GM21367 (cell line): ENCODE results near the gene LGR5.

Experiments used
- ATAC-seq: cut with Tn5 transposase; IDR thresholded peaks from one replicate; pipeline ENCODE4 v1.9.1; 2021; ENCODE audit not compliant: unreplicated experiment

LGR5 gene

DNA sequence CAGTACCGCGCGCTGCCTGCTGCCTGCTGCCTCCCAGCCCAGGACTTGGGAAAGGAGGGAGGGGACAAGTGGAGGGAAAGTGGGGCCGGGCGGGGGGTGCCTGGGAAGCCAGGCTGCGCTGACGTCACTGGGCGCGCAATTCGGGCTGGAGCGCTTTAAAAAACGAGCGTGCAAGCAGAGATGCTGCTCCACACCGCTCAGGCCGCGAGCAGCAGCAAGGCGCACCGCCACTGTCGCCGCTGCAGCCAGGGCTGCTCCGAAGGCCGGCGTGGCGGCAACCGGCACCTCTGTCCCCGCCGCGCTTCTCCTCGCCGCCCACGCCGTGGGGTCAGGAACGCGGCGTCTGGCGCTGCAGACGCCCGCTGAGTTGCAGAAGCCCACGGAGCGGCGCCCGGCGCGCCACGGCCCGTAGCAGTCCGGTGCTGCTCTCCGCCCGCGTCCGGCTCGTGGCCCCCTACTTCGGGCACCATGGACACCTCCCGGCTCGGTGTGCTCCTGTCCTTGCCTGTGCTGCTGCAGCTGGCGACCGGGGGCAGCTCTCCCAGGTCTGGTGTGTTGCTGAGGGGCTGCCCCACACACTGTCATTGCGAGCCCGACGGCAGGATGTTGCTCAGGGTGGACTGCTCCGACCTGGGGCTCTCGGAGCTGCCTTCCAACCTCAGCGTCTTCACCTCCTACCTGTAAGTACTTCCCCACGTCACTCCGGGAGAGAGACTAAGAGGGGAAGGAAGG lies at the start of gene LGR5:
TSS of gene LGR5 (plus strand) at position 186 of the 732 bp plus-strand sequence. CDS start at position 469, 283 bp downstream.
- no peak for ATAC-seq

- ATAC-seq = peak; percentile 96
Measured at GRCh38 chr12:71392521-71393145, 47.0 kb upstream of the LGR5 start.

DNA sequence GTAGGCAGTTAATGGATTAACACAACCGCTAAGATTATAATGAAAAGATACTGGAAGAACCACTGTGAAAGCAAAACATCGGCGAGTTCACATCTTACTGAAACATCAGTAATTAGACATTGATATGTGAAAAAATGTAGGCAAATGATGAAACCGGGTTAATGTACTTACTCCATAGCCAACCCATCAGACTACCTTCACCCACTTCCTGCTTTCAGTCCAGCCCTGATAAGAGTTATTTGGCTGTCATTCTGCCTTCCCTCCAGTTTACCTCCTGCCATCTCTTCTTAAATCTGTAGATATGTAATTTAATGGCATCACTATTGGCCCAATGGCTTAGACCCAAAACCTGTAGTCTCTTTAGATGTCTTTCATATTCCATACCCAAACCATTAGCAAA lies 46.0 kb upstream of the LGR5 start:
- no peak for ATAC-seq

GRCh38 chr12:71397433-71397954 lies 42.1 kb upstream of the LGR5 start:
- ATAC-seq = no peak

GRCh38 chr12:71399197-71399596 lies 40.4 kb upstream of the LGR5 start:
- no peak for ATAC-seq

DNA sequence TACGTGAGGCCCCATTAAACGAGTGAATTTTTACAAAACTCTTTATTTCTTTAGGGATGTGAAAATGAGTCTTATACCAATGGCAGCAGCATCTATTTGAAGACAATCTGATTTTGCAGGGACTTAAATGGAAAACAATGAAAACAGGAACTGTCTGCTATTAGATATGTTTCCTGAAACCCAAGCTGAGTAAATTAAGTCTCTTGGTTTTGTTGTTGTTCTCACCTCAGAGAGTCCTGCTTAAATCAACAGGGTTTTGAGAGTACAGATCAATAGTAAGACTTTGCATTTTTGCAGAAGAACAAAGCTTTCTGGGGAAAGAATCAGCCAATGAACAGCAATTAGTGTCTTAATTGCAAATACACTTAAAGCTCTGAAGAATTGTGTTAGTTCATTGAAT lies 39.1 kb upstream of the LGR5 start:
- no peak for ATAC-seq

GRCh38 chr12:71405884-71406283 lies 33.7 kb upstream of the LGR5 start:
- ATAC-seq = no peak

DNA sequence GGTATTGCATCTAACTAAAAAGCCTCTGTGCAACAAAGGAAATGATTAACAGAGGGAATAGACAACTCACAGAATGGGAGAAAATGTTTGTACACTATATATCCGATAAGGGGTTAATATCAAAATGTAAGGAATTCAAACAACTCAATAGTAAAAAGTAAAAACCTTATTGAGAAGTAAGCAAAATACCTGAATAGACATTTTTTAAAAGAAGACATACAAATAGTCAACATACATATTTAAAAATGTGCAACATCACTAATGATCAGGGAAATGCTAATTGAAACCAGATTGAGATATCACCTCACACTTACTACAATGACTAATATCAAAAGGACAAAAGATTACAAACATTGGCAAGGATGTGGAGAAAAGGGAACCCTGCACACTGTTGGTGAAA lies 31.9 kb upstream of the LGR5 start:
- no peak for ATAC-seq

DNA sequence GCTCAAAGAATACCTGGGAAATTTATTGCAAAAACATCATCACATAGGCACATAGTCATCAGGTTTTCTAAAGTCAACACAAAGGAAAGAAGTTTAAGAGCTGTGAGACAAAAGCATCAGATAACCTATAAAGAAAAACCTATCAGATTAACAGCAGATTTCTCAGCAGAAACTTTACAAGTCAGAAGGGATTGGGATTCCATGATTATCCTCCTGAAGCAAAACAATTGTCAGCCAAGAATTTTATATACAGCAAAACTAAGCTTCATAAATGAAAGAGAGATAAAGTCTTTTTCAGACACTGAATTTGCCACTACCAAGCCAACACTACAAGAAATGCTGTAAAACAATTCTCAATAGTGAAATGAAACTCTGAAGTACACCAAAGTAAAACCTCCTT lies 28.8 kb upstream of the LGR5 start:
- ATAC-seq = no peak

DNA sequence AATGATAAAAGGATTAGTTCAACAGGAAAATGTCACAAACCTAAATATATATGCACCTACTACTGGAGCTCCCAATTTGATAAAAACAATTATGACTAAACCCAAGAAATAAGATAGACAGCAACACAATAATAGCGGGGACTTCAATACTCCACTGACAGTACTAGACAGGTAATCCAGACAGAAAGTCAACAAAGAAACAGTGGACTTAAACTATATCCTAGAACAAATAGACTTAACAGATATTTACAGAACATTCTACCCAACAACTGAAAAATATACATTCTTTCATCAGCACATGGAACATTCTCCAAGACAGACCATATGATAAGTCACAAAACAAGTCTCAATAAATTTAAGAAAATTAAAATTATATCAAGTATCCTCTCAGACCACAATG lies 28.0 kb upstream of the LGR5 start:
- ATAC-seq = no peak

DNA sequence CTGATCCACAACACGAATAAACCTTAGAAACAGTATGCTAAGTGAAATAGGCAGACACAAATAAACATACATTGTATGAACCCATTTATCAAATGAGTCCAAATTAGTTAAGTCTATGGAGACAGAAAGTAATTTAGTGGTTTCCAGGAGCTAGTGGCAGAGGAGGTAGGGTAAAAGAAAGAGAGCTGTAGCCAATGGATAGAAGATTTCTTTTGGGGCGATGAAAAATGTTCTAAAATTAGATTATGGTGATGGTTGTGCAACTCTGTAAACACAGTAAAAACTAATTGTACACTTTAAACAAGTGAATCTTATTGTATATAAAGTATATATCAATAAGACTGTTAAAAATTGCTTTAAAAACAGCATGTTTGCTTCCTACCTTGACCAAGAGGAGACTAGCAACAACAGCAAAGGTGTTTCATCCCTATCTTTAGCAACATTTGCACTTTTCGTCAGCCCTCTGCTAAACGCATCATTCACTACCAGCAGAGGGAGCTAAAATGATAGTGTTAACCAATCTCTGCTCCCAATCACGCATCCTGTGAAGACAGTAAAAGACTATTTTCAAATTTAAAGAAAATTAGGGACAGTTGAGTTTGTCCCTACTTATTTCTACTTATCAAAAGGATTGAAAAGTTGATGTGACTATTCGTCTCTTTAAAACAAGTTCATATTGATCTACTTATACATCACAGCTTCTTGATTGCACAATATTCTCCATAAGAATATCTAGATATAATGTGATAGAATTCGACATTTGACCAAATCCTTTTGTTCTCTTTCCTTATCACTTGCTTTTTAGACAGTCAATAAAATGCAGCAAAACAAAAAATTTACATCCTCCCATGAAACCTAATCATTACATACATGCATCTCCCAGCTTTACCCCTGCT lies 24.0 kb upstream of the LGR5 start:
- peak; percentile 87 for ATAC-seq

- ATAC-seq = no peak
Measured at GRCh38 chr12:71417181-71417580, 22.4 kb upstream of the LGR5 start.

GRCh38 chr12:71420775-71421406 lies 18.7 kb upstream of the LGR5 start:
- no peak for ATAC-seq

DNA sequence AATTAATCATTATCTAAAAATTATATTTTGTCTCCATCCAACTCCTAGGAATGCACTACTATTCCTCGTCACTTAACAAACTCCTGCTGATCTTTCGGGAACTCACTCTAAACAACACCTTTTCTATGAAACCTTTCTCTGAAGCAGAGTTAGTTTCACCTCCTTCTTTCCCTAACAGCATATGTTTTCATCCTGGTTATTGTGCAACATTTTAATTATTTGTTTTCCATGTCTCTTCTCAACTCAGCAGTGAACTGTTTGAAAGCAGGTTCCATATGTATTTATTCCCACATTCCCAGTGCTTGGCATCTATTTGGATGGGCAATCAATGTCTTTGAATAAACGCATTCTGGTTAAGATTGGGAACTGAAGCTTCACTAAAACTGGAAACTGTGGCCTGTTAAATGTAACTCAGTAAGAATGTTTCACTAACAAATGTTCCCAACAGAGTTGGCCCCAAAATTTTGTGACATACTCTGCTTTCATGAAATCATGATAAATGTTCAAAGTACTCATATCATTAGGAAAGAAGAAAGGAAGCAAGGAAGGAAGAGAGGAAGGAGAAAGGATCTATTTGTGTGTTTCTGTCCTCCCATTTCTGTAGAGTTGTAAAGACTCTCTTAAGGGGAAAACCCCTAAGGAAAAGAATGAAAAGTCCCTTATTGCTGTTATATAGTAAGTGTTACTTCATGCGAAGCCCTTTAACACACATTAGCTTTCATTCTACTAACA lies 13.9 kb upstream of the LGR5 start:
- ATAC-seq = no peak

GRCh38 chr12:71426300-71427047 lies 13.1 kb upstream of the LGR5 start:
- ATAC-seq = no peak

DNA sequence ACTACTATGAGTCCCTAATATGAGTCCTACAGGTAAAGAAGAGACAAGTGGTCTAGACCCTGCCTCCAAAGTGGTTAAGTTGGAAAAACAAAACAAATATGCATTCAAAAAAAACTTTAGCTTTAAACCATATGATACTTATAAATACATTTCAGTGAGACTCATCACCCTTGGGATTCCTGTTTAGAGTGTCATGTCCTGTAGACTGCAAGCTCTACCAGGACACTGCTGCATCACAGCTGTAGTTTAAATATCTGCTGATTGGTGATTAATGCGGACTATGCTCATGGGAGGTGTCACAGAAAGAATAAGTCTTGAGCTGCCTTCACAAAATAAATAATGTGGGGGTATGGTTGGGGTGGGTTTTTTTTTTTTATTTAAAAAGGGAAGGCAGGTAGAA lies 8.8 kb upstream of the LGR5 start:
- ATAC-seq = no peak

DNA sequence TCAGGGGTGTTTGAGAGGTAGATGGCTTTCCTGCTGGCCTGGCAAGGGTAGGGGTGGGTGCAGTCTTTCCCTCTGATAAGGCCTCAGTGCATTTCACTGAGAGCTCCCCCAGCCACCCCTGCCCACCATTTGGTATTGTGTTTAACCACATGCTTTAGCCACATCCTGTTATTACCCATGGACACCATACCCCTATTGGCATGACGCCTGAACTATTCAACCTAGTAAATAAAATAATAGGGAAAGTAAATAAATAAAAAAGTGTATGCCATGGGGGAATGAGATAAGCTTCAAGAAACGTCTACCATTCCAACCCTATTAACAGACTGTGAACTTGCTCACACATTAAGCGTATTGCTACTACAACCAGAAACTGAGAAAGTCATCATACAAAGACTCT lies 7.6 kb upstream of the LGR5 start:
- ATAC-seq = no peak

DNA sequence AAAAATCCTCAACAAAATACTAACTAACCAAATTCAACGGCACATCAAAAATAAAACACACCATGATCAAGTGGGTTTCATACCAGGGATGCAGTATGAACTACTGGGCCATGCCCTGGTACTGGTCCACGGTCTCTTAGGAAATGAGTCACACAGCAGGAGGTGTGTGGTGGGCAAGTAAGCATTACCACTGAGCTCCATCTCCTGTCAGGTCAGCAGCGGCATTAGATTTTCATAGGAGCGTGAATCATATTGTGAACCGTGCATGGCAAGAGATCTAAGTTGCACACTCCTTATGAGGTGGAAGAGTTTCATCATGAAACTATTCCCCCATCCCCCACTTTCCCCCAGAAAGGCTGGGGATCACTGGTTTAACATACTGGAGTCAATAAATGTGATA lies 6.7 kb upstream of the LGR5 start:
- ATAC-seq = no peak

- no peak for ATAC-seq
Measured at GRCh38 chr12:71436696-71437095, 2.9 kb upstream of the LGR5 start.
